DOHH2 (cell line): ENCODE data around the gene CCDC122.

ENCODE experiments used
- EZH2phosphoT487 ChIP-seq: fragments of 200-600 bp; sonication (generic); IDR thresholded peaks from 2 replicates; pipeline ENCODE4 v1.6.1; 2017; ENCODE audit warnings: borderline replicate concordance, mild to moderate bottlenecking, antibody characterized with exemption, low read length, moderate library complexity, mixed read lengths
- TF ChIP-seq, protein P1 (sequence below): fragments of 200-600 bp; sonication (generic); IDR thresholded peaks from one replicate; pipeline ENCODE4 v1.5.1; 2014; ENCODE audit warnings: antibody characterized with exemption, mild to moderate bottlenecking, low read depth, low read length; ENCODE audit not compliant: poor library complexity, severe bottlenecking

DNA sequence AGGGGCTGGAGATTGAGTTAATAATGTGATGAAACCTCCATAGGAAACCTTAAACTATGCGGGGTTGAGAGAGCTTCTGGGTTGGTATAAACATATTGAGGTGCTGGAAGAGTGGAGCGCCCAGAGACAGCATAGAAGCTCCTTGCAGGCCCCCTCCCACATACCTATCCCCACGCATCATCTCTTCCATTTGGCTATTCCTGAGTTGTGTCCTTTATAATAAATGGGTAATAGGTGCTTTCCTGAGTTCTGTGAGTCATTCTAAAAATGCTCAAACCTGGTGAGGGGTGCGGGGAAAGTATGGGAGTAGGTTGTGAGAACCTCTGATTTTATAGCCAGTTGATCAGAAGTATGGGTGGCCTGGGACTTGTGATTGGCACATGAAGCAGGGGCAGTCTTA is 14.6 kb downstream of the CCDC122 start:
- TF ChIP-seq, protein P1, sequence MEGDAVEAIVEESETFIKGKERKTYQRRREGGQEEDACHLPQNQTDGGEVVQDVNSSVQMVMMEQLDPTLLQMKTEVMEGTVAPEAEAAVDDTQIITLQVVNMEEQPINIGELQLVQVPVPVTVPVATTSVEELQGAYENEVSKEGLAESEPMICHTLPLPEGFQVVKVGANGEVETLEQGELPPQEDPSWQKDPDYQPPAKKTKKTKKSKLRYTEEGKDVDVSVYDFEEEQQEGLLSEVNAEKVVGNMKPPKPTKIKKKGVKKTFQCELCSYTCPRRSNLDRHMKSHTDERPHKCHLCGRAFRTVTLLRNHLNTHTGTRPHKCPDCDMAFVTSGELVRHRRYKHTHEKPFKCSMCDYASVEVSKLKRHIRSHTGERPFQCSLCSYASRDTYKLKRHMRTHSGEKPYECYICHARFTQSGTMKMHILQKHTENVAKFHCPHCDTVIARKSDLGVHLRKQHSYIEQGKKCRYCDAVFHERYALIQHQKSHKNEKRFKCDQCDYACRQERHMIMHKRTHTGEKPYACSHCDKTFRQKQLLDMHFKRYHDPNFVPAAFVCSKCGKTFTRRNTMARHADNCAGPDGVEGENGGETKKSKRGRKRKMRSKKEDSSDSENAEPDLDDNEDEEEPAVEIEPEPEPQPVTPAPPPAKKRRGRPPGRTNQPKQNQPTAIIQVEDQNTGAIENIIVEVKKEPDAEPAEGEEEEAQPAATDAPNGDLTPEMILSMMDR: no peak
- TF ChIP-seq EZH2phosphoT487: no peak
